Sigmoid colon (tissue), 7 donors: ENCODE measurements around the gene DDX27. TPM values are rescaled to one million over a fixed set of nuclear protein-coding genes. Genes with fewer than 3 reads are reported as not detected.
A peak's percentile ranks its signal among the peaks of the same experiment; 100 is the strongest.

Source experiments
- DNase-seq: peaks from one replicate; pipeline ENCODE4 v3.0.0-alpha.2; 2019
- H3K27ac ChIP-seq, 4 donors: fragments of 200-600 bp; sonication (generic); one replicate each; pipeline ENCODE4 v1.5.1; 2016 to 2019; ENCODE audit warnings: mild to moderate bottlenecking in 1 of 4
- H3K27me3 ChIP-seq, 3 donors: fragments of 200-600 bp; sonication (generic); one replicate each; pipeline ENCODE4 v1.5.1; 2019; ENCODE audit warnings: mild to moderate bottlenecking in 1 of 3
- H3K36me3 ChIP-seq, 4 donors: fragments of 200-600 bp; sonication (generic); one replicate each; pipeline ENCODE4 v1.5.1; 2016 to 2019
- H3K4me1 ChIP-seq, 4 donors: fragments of 200-600 bp; sonication (generic); one replicate each; pipeline ENCODE4 v1.5.1; 2017 to 2019
- H3K4me3 ChIP-seq, 4 donors: fragments of 200-600 bp; sonication (generic); one replicate each; pipeline ENCODE4 v1.5.1; 2017 to 2019; ENCODE audit warnings: mild to moderate bottlenecking in 2 of 4, moderate library complexity in 1 of 4
- H3K9me3 ChIP-seq, 4 donors: fragments of 200-600 bp in 3 of 4; sonication (generic) in 3 of 4; one replicate each; pipeline versions ENCODE4 v1.5.1 to v1.6.1; 2013 to 2019
- CTCF ChIP-seq, 4 experiments: fragments of 450-650 bp in 3 of 4; fragments of 200-600 bp in 1 of 4; IDR thresholded peaks; one replicate each; pipeline ENCODE4 v1.5.1; 2016 to 2019; ENCODE audit warnings: antibody characterized with exemption in 4 of 4, mild to moderate bottlenecking in 3 of 4, moderate library complexity in 2 of 4
- EP300 ChIP-seq, 4 donors: sonication (generic); formaldehyde crosslinking; IDR thresholded peaks; one replicate each; pipeline ENCODE4 v1.6.1; 2017; ENCODE audit warnings: antibody characterized with exemption in 4 of 4
- POLR2A ChIP-seq, 2 donors: fragments of 450-650 bp; IDR thresholded peaks; one replicate each; pipeline ENCODE4 v1.6.1; 2016; ENCODE audit warnings: antibody characterized with exemption in 2 of 2, mild to moderate bottlenecking in 2 of 2, moderate library complexity in 2 of 2
- POLR2AphosphoS5 ChIP-seq, 4 donors: sonication (generic); formaldehyde crosslinking; IDR thresholded peaks; one replicate each; pipeline ENCODE4 v1.6.1; 2017; ENCODE audit warnings: antibody characterized with exemption in 4 of 4
- WGBS, 2 donors: extraction: QIAGEN DNeasy Blood & Tissue Kit; methylation state at CpG; one replicate each; pipeline ENCODE4 v1.1.7; 2013; 5-methylcytosine and 5-hydroxymethylcytosine counted together
- intact Hi-C: fragments of 100-400 bp; cut with DNase I; formaldehyde crosslinking; loops from one replicate; pipeline ENCODE4 v1.15.1; 2023
- polyA plus RNA-seq, 3 donors: library from polyadenylated mRNA; stranded (reverse); fragments of 200-250 nt; gene quantifications; one replicate each; pipeline ENCODE4 v1.2.3, GENCODE V29; 2013
- total RNA-seq, 4 donors: library from RNA; depleted of rRNA; stranded (reverse); fragments of >200 nt; gene quantifications; one replicate each; pipeline ENCODE4 v1.1.0, GENCODE V29; 2016
- donor health status: healthy with polysubstance abuse.
- donor health status: Bipolar disorder and iron deficiency.
- donor health status: healthy.

DDX27 gene
- total and polyA plus RNA-seq, 7 donors, result 16.8 to 40.4 (median 27.5) TPM

GRCh38 chr20:49277786-49278035 is 58.5 kb downstream of the DDX27 start:
- Histone ChIP-seq H3K36me3 (peaks cover 24 to 62% (median 36%) of the 10 kb centered on the region in 4 donors), H3K27me3 (no peaks in the 10 kb centered on the region), H3K27ac (peak overlapping the region; percentile 95 to 98 (median 97)), H3K4me3 (peak overlapping the region; percentile 86 to 98 (median 90)), H3K4me1 (peaks cover 0 to 57% (median 52%) of the 10 kb centered on the region in 4 donors), H3K9me3 (peaks cover 0 to 7% (median 3%) of the 10 kb centered on the region in 4 donors)
- no peak for DNase-seq
- no peak for TF ChIP-seq POLR2A (IDR thresholded peaks at IDR 0.05)
- TF ChIP-seq EP300 (IDR thresholded peaks at IDR 0.05), result no peak
- no peak for TF ChIP-seq CTCF (IDR thresholded peaks at IDR 0.05)
- TF ChIP-seq POLR2AphosphoS5 (IDR thresholded peaks at IDR 0.05), result no peak
- WGBS, 2 donors, result 1% methylated on average over 22 of the region's 22 CpGs
- intact Hi-C loops, result loop anchor here (2.0 kb wide), 1 partner anchor 59 kb away; the partner anchor contains the start of gene DDX27

GRCh38 chr20:49278036-49278817 is 59.0 kb downstream of the DDX27 start, which contains the start of gene ZNFX1:
Gene ZNFX1, minus strand, starts transcription at chr20:49278057. Its CDS starts 2,218 bp downstream, at chr20:49275839.
- Histone ChIP-seq H3K27me3 (no peaks in the 10 kb centered on the region), H3K27ac (peak within 1 kb of the TSS; percentile 95 to 98 (median 97)), H3K4me1 (peaks cover 0 to 59% (median 55%) of the 10 kb centered on the region in 4 donors), H3K36me3 (peaks cover 28 to 62% (median 42%) of the 10 kb centered on the region in 4 donors), H3K4me3 (peak within 1 kb of the TSS; percentile 86 to 98 (median 90)), H3K9me3 (peaks cover 0 to 7% (median 3%) of the 10 kb centered on the region in 4 donors)
- WGBS, 2 donors, result 0% methylated on average over 80 of the region's 80 CpGs
- peak; percentile 100 for TF ChIP-seq POLR2AphosphoS5 (IDR thresholded peaks at IDR 0.05)
- no peak for TF ChIP-seq CTCF (IDR thresholded peaks at IDR 0.05)
- peak; percentile 99 to 100 for TF ChIP-seq POLR2A (IDR thresholded peaks at IDR 0.05)
- intact Hi-C loops, result loop anchor here (2.0 kb wide), 1 partner anchor 59 kb away; the partner anchor contains the start of gene DDX27
- DNase-seq, result peak; percentile 99

GRCh38 chr20:49278818-49279676 is 59.8 kb downstream of the DDX27 start:
- Histone ChIP-seq H3K4me1 (peaks cover 0 to 66% (median 58%) of the 10 kb centered on the region in 4 donors), H3K4me3 (peak overlapping the region; percentile 86 to 98 (median 90)), H3K27ac (peak overlapping the region; percentile 95 to 98 (median 97)), H3K36me3 (peaks cover 31 to 62% (median 48%) of the 10 kb centered on the region in 4 donors), H3K27me3 (no peaks in the 10 kb centered on the region), H3K9me3 (peaks cover 0 to 7% (median 5%) of the 10 kb centered on the region in 4 donors)
- TF ChIP-seq CTCF (IDR thresholded peaks at IDR 0.05) (no peak), EP300 (IDR thresholded peaks at IDR 0.05) (no peak), POLR2AphosphoS5 (IDR thresholded peaks at IDR 0.05) (no peak), POLR2A (IDR thresholded peaks at IDR 0.05) (no peak)
- 13 to 23% methylated on average over 33 of the region's 33 CpGs for WGBS, 2 donors
- intact Hi-C loops, result loop anchor here (2.0 kb wide), 1 partner anchor 60 kb away; the partner anchor contains the start of gene DDX27
- no peak for DNase-seq

GRCh38 chr20:49279677-49280462 is 60.7 kb downstream of the DDX27 start:
- Histone ChIP-seq H3K9me3 (peaks cover 3 to 7% (median 6%) of the 10 kb centered on the region in 4 donors), H3K36me3 (peaks cover 32 to 65% (median 55%) of the 10 kb centered on the region in 4 donors), H3K27me3 (no peaks in the 10 kb centered on the region), H3K4me3 (peak overlapping the region; percentile 86 to 98 (median 90)), H3K27ac (peak overlapping the region; percentile 28 to 97 (median 96)), H3K4me1 (peaks cover 0 to 69% (median 58%) of the 10 kb centered on the region in 4 donors)
- no peak for DNase-seq
- intact Hi-C loops, result loop anchor here (2.0 kb wide), 1 partner anchor 61 kb away; the partner anchor contains the start of gene DDX27
- TF ChIP-seq CTCF (IDR thresholded peaks at IDR 0.05), result no peak
- TF ChIP-seq POLR2A (IDR thresholded peaks at IDR 0.05), result no peak
- no peak for TF ChIP-seq EP300 (IDR thresholded peaks at IDR 0.05)
- no peak for TF ChIP-seq POLR2AphosphoS5 (IDR thresholded peaks at IDR 0.05)
- WGBS, 2 donors, result 60 to 84% methylated on average over 7 of the region's 7 CpGs
